Retinal pigment epithelial cell (primary cell): ENCODE measurements around the gene OR4X2.
"Not testable (repeated sequence)": the region's sequence is repeated elsewhere in the genome, so short reads cannot be mapped to it uniquely, and the experiment has no call there.

Experiments
- DNase-seq: peaks from one replicate; pipeline ENCODE4 v3.0.0-alpha.2; 2010; ENCODE audit warnings: low read depth
- H3K4me3 ChIP-seq: 2 replicates; pipeline ENCODE4 v1.5.1; 2011; ENCODE audit warnings: mild to moderate bottlenecking, low read length, control low read depth, moderate library complexity
- CTCF ChIP-seq: conservative IDR thresholded peaks from 2 replicates; pipeline ENCODE4 v1.5.1; 2011; ENCODE audit warnings: low read depth, low read length, control low read depth, inconsistent platforms

Gene OR4X2

GRCh38 chr11:48244804-48245203, at the start of gene OR4X2:
Gene OR4X2 (plus strand): TSS chr11:48245104. CDS start chr11:48245104, 0 bp downstream.
- no peak for DNase-seq
- no peak for TF ChIP-seq CTCF
- no peak within 1 kb of the TSS for H3K4me3 ChIP-seq

- no peak for DNase-seq
- no peak overlapping the region for H3K4me3 ChIP-seq
- no peak for TF ChIP-seq CTCF
These were observed 37.0 kb upstream of the OR4X2 start for GRCh38 chr11:48207881-48208280.

- no peak for DNase-seq
- no peak overlapping the region for H3K4me3 ChIP-seq
- TF ChIP-seq CTCF, result no peak
These were observed 34.9 kb upstream of the OR4X2 start for GRCh38 chr11:48210052-48210451.

- no peak for TF ChIP-seq CTCF
- DNase-seq, result no peak
These were observed 28.4 kb upstream of the OR4X2 start, which contains the start of gene OR4B1 for GRCh38 chr11:48216510-48216909. Gene OR4B1 (plus strand): TSS chr11:48216810. CDS start chr11:48216810, 0 bp downstream.

GRCh38 chr11:48228761-48229160, 16.1 kb upstream of the OR4X2 start:
- TF ChIP-seq CTCF, result no peak
- DNase-seq, result no peak
- H3K4me3 ChIP-seq, result no peak overlapping the region

More at GRCh38 chr11:48216510-48216909, 28.4 kb upstream of the OR4X2 start, which contains the start of gene OR4B1:
- H3K4me3 ChIP-seq, result no peak within 1 kb of the TSS

GRCh38 chr11:48230057-48230456, 14.8 kb upstream of the OR4X2 start:
- DNase-seq, result not testable (repeated sequence)

GRCh38 chr11:48237727-48238126, 7.2 kb upstream of the OR4X2 start:
- TF ChIP-seq CTCF, result no peak
- DNase-seq, result no peak
- no peak overlapping the region for H3K4me3 ChIP-seq

More at GRCh38 chr11:48230057-48230456, 14.8 kb upstream of the OR4X2 start:
- not testable (repeated sequence) for H3K4me3 ChIP-seq

GRCh38 chr11:48242501-48242900, 2.4 kb upstream of the OR4X2 start:
- TF ChIP-seq CTCF, result no peak
- H3K4me3 ChIP-seq, result no peak overlapping the region
- DNase-seq, result no peak
